K562 (cell line): Measurements from ENCODE around the gene LMNTD2. TPM values are rescaled to one million over a fixed set of nuclear protein-coding genes. Genes with fewer than 3 reads are reported as not detected.

Experiments used
- E4F1 ChIP-seq: fragments of 250-450 bp; sonication (Bioruptor Pico); IDR thresholded peaks from 2 replicates; pipeline ENCODE4 v1.5.0; 2021; ENCODE audit warnings: mild to moderate bottlenecking, borderline replicate concordance
- FOXJ3 ChIP-seq: sonication (generic); formaldehyde crosslinking; IDR thresholded peaks from 2 replicates; pipeline ENCODE4 v1.4.0; 2020; ENCODE audit warnings: mild to moderate bottlenecking, missing genetic modification reagents
- GTF3C2 ChIP-seq: IDR thresholded peaks from 3 replicates; pipeline ENCODE4 v1.6.1; 2011; ENCODE audit warnings: borderline replicate concordance, mild to moderate bottlenecking, moderate library complexity; ENCODE audit not compliant: insufficient read length; ENCODE audit errors: extremely low read depth
- HDAC6 ChIP-seq: IDR thresholded peaks from 2 replicates; pipeline ENCODE4 v1.6.1; 2012; ENCODE audit warnings: low read depth, mild to moderate bottlenecking, control low read depth, inconsistent platforms, low read length, moderate library complexity
- PHF8 ChIP-seq: fragments of 200-600 bp; sonication (generic); IDR thresholded peaks from 2 replicates; pipeline ENCODE4 v1.6.1; 2012; ENCODE audit warnings: mixed run types, mild to moderate bottlenecking, inconsistent platforms, low read length, moderate library complexity, borderline replicate concordance
- SMARCE1 ChIP-seq: fragments of 450-650 bp; IDR thresholded peaks from 2 replicates; pipeline ENCODE4 v1.7.1; 2016; ENCODE audit warnings: mild to moderate bottlenecking
- SMC3 ChIP-seq: conservative IDR thresholded peaks from 2 replicates; pipeline ENCODE4 v1.6.1; 2011; ENCODE audit warnings: low read depth, low read length, improper control_type of control experiment; ENCODE audit not compliant: insufficient read depth
- ZBTB5 ChIP-seq: fragments of 450-650 bp; IDR thresholded peaks from 2 replicates; pipeline ENCODE4 v1.6.1; 2017; ENCODE audit warnings: antibody characterized with exemption
- ZC3H8 ChIP-seq: fragments of 450-650 bp; IDR thresholded peaks from 2 replicates; pipeline ENCODE4 v1.6.1; 2017
- ZNF407 ChIP-seq: fragments of 450-650 bp; IDR thresholded peaks from 2 replicates; pipeline ENCODE4 v1.6.1; 2016; ENCODE audit warnings: low read depth
- polyA plus RNA-seq, 8 experiments: library from polyadenylated mRNA; depleted of rRNA in 4 of 8; stranded (reverse) in 5 of 8; unstranded in 3 of 8; fragments of >200 nt; fragmentation: Nextera tagmentation in 2 of 8; fragmentation: Illumina TruSeq in 1 of 8; extraction: Ambion mirVana in 2 of 8; extraction: Trizol in 1 of 8; gene quantifications; 2 replicates each; pipeline versions ENCODE4 v1.2.1 to v1.2.3, GENCODE V29; 2011 to 2014; ENCODE audit warnings: inconsistent platforms in 1 of 8, missing spikeins in 1 of 8
- total RNA-seq, 7 experiments: library from RNA; depleted of rRNA in 6 of 7; stranded (reverse); fragments of >200 nt in 6 of 7; fragmentation: Illumina TruSeq in 2 of 7; extraction: Trizol in 2 of 7; gene quantifications; 2 replicates each; pipeline versions ENCODE4 v1.2.1 to v1.2.3, GENCODE V29; 2011 to 2021; ENCODE audit warnings: low replicate concordance in 1 of 7

Gene LMNTD2
- total and polyA plus RNA-seq, 9 of the 15 experiments (the other 6 are each of a cell fraction or from before 2014, with no cell fraction given), result 0.48 to 4.2 (median 1.5) TPM; not detected in 3

GRCh38 chr11:537622-538430, 22.7 kb downstream of the LMNTD2 start (continued):
- TF ChIP-seq ZNF407 (no peak), ZC3H8 (no peak), PHF8 (peak; percentile 39; the same call in 1 of the 2 replicates), FOXJ3 (no peak), GTF3C2 (no peak), E4F1 (no peak), SMARCE1 (no peak), HDAC6 (no peak), SMC3 (no peak), ZBTB5 (no peak)
